Effector CD8-positive, alpha-beta T cell (primary cell): ENCODE data around the gene KLHL36.
"Not testable (repeated sequence)": the region's sequence is repeated elsewhere in the genome, so short reads cannot be mapped to it uniquely, and the experiment has no call there.

Experiments
- DNase-seq: peaks from one replicate; lab custom pipeline; 2025; lab: John Stamatoyannopoulos, UW

KLHL36 gene

DNA sequence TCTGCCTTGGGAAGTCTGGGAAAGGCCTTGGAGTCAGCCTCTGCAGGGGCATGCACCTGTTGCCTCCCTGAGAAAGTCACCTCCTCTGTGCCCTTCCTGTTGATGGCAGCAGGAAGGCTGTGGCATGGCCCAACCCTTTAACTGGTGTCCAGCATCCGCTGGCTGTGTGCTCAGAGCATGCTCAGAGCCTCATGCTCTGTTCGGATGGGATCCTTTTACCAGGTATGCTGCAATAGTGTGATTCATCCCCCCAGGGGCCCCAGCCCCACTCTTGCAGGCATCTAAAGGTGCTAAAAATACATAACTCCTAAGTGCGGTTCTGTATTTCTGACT, 24.9 kb downstream of the KLHL36 start:
- DNase-seq = no peak

- DNase-seq = no peak
Observed at GRCh38 chr16:84673561-84673960, 25.2 kb downstream of the KLHL36 start.

DNA sequence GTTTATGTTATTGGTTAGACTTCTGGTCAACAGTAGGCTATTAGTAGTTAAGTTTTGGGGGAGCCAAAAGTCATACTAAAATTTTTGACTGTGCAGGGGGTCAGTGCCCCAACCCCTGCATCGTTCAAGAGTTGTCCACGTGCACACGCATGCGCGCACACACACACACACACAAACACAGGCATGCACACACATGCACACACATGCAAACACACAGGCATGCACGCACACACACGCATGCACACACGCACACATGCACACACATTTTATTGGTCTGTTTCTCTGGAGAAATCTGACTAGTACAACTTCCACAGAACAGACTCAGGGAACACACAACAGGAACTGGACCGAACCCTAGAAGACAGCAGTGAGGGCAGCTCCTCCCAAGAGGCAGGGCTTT, 27.1 kb downstream of the KLHL36 start:
- DNase-seq = no peak

DNA sequence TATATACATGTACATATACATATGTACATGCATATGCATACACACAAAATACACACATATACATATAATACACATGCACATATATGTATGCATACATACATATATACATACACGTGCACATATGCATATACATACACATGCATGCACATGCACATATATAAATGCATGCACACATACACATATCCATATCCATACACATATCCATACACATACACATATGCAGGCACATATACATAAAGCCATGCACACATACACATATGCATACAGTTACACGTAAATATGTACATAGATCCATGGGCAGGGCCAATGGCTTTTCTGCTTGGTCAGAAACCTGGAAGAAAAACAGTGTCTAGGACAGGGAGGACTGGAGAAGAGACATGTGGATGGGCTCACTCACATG, 27.6 kb downstream of the KLHL36 start:
- no peak for DNase-seq

GRCh38 chr16:84677017-84677803, 28.9 kb downstream of the KLHL36 start:
- DNase-seq = no peak

GRCh38 chr16:84677849-84678248, 29.5 kb downstream of the KLHL36 start:
- no peak for DNase-seq

- DNase-seq = no peak
Observed at GRCh38 chr16:84678541-84678940, 30.2 kb downstream of the KLHL36 start.

DNA sequence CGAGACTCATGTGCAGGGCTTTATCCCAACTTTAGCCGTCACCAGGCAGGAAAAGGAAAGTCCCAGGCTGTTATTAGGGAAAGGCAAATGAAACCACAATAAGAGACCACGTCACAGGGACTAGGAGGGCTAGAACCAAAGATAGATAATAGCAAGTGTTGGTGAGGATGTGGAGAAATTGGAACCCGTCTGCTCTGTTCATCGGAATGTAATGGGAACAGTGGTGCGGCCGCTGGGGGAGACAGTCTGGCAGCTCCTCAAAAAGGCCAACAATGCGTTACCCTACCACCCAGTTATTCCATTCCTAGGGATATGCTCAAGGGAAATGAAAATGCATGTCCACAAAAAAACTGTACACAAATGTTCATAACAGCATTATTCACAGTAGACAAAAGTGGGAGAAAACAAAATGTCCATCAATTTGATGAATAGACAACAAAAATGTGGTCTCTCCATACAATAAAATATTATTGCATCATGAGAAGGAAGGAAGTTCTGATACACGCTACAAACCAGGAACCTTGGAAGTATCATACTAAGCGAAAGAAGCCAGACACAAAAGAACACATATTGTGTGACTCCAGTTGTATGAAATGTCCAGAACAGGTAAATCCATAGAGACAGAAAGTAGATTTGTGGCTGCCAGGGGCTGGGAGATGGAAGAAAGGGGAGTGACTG, 32.0 kb downstream of the KLHL36 start:
- no peak for DNase-seq

DNA sequence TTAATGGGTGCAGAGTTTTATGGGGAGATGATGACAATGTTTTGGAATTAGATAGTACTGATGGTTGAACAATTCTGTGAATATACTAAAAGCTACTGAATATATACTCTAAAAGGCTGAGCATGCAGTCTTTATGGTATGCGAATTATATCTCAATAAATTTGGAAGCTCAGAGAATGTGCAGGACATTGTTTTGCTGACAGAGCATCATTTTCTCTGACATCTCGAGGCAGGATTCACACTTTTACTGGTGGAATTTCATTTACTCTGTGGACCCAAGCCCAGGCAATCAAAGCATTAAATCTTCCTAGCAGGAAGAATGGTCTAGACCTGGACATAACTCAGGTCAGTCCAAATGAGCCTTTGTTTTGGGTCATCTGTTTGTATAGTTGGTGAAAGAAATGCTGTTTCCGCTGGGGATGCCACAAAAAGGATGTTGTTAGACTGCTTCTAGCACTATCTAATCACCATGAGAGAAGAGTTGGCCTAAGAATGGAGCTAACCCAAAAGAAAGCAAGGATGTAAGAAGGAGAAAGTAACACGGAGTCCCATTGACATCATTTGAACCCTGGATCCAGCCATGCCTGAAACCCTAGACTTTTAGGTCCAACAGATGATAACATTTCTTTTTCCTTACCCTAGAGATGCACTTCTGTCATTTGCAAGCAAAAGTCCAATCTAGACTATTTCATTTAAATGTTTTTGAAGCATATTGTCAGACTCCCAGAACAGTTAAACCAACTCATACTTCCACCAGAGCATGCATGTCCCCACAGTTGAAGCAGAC, 32.7 kb downstream of the KLHL36 start:
- DNase-seq = no peak

- no peak for DNase-seq
Observed at GRCh38 chr16:84683691-84684591, 35.6 kb downstream of the KLHL36 start.

GRCh38 chr16:84684592-84684965, 36.3 kb downstream of the KLHL36 start:
- no peak for DNase-seq

DNA sequence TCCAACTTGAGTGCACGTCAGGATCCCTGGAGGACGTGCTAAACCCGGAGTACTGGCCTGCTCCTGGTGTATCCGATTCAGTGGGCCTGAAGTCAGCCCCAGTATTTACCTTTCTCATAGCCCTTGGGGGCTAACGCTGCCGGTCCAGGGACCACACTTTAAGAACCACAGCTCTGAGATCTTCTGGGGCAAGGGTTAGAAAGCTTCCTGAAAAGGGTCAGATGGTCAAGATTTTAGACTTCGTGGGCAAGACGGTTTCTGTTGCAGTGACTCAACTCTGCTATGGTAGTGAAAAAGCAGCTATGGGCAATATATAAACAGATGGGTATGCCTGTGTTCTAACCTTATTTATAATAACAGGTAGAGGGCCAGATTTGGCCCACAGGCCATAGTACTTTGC, 36.9 kb downstream of the KLHL36 start:
- DNase-seq = no peak

DNA sequence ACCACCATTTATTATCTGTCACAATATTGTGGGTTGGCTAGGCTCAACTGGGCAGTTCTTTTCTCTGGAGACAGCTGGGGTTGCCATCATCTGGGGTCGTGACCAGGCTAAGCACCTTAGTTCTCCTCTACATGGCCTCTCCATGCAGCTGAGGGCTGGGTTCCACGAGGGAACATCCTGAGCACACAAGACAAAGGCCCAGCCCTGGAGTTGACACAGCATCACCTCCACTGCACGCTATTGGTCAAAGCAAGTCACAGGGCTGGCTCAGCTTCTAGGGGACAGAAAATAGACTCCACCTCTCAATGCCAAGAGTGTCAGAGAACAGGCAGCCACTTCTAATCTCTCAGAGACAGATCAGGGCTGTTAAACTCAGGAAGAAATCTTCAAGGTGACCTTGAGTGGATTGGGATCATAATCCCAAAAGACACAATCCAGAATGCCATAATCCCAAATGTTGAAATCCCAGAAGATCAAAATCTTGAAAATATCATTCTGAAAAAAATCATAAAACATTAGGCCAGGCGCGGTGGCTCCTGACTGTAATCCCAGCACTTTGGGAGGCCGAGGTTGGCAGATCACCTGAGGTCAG, 38.5 kb downstream of the KLHL36 start:
- no peak for DNase-seq

DNA sequence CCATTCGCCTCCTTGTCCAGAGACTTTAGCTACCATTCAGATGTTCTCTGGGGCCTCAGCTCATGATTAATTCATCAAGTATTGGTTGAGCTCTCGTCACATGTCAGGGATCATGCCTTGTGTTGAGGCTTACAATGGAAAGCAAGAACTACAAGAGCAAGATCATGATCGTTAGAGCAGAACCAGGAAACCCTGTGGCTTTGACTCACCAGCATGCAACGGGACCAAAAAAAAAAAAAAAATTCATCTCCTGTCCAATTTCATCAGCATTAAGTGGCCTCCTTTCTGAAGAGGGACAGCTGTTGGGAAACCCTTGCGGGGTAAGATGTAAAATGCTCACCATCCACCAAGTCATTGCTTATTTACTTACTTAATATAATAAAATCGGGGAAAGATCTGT, 39.4 kb downstream of the KLHL36 start:
- DNase-seq = no peak

DNA sequence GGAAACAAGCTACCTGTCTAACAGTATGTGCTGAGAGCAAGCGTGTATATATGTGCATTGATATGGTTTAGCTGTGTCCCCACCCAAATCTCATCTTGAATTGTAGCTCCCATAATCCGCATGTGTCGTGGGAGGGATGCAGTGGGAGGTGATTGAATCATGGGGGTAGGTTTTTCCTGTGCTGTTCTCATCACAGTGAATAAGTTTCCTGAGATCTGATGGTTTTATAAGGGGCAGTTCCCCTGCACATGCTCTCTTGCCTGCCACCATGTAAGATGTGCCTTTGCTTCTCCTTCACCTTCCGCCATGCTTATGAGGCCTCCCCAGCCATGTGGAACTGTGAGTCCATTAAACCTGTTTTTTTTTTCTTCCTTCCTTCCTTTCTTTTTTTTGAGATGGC, 39.9 kb downstream of the KLHL36 start:
- not testable (repeated sequence) for DNase-seq

GRCh38 chr16:84689111-84689510, 40.8 kb downstream of the KLHL36 start:
- no peak for DNase-seq

DNA sequence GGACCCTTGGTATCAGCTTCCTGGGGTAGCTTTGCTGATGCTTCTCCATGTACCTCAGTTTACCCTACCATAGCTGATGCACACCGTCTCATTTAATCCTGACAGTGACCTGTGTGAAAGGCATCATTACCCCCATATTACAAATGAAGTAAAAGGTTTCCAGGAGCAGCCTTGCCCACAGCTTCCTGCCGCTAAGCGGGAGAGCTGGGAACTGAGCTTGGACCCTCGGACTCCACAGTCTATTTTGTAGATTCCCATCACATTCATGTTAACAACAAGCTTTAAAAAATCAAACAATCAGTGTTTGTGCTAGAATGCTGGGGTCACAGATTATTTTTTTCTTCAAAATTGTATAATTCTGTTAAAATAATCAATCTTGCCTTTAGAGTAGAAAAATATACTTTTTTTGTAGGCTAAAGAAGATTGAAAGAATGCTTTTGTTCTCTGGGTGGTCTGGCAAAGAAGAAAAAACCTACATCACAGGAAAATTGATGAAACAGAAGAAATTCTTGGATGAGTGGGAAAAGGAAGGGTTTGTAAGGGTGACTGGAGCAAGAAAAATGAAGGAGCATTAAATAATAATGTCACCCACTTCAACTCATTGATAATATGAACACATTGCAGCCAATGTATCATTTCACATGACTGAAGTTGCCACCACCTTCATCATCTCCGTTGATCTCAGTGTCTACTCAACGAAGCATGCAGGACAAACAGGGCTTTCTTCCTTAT, 41.9 kb downstream of the KLHL36 start:
- no peak for DNase-seq

GRCh38 chr16:84692451-84693214, 44.3 kb downstream of the KLHL36 start:
- DNase-seq = no peak

- DNase-seq = not testable (repeated sequence)
Observed at GRCh38 chr16:84693869-84694268, 45.6 kb downstream of the KLHL36 start.

- no peak for DNase-seq
Observed at GRCh38 chr16:84694980-84695379, 46.7 kb downstream of the KLHL36 start.
